Body of pancreas (tissue), 4 donors: ENCODE data around the gene ZFX. TPM values are rescaled to one million over a fixed set of nuclear protein-coding genes. Genes with fewer than 3 reads are reported as not detected.

Source experiments
- ATAC-seq: fragments of 150-250 bp; one replicate; pipeline ENCODE4 v1.9.1; 2016
- DNase-seq, 4 donors: peaks; one replicate each; pipeline ENCODE4 v3.0.0-alpha.2; 2019
- H3K27ac ChIP-seq, 4 donors: fragments of 200-600 bp; sonication (generic); 1 replicate in 3 of 4; 2 replicates in 1 of 4; pipeline versions ENCODE4 v1.5.1 to v1.6.1; 2016 to 2019; ENCODE audit warnings: mild to moderate bottlenecking in 1 of 4, mixed read lengths in 1 of 4, moderate library complexity in 1 of 4
- H3K27me3 ChIP-seq, 2 donors: fragments of 200-600 bp; sonication (generic); one replicate each; pipeline ENCODE4 v1.6.0; 2016; ENCODE audit warnings: mild to moderate bottlenecking in 1 of 2
- H3K36me3 ChIP-seq, 2 donors: fragments of 200-600 bp; sonication (generic); replicated peaks in 1 of 2; 2 replicates each; pipeline ENCODE4 v1.5.1; 2016; ENCODE audit warnings: low read depth in 2 of 2; ENCODE audit not compliant: insufficient read depth in 1 of 2
- H3K4me1 ChIP-seq: fragments of 200-600 bp; sonication (generic); one replicate; pipeline ENCODE4 v1.6.0; 2016
- H3K4me3 ChIP-seq, 2 donors: fragments of 200-600 bp; sonication (generic); 1 replicate in 1 of 2; 2 replicates in 1 of 2; pipeline ENCODE4 v1.5.1; 2016 to 2019
- H3K9me3 ChIP-seq, 3 donors: fragments of 200-600 bp; sonication (generic); 1 replicate in 2 of 3; 2 replicates in 1 of 3; pipeline ENCODE4 v1.5.1; 2016
- CTCF ChIP-seq, 7 experiments: fragments of 450-650 bp in 4 of 7; fragments of 200-600 bp in 3 of 7; sonication (generic) in 3 of 7; IDR thresholded peaks; one replicate each; pipeline ENCODE4 v1.5.1; 2016 to 2019; ENCODE audit warnings: antibody characterized with exemption in 7 of 7
- POLR2A ChIP-seq, 3 donors: fragments of 450-650 bp; IDR thresholded peaks; one replicate each; pipeline ENCODE4 v1.6.1; 2016; ENCODE audit warnings: antibody characterized with exemption in 3 of 3, mild to moderate bottlenecking in 2 of 3
- whole genome bisulfite sequencing, 2 donors: methylation state at CpG; one replicate each; pipeline ENCODE4 v1.1.5; 2017; 5-methylcytosine and 5-hydroxymethylcytosine counted together
- intact Hi-C: fragments of 100-400 bp; cut with DNase I; formaldehyde crosslinking; loops from one replicate; pipeline ENCODE4 v1.15.1; 2023
- total RNA-seq, 2 donors: library from RNA; depleted of rRNA; stranded (reverse); fragments of >200 nt; gene quantifications; one replicate each; pipeline ENCODE4 v1.1.0, GENCODE V29; 2016

The ZFX gene
- total RNA-seq, 2 donors from 2014 or later, result 23.4 to 28.3 TPM

- intact Hi-C loops, result no loop called here
Observed at GRCh38 chrX:24214568-24214967, 65.0 kb downstream of the ZFX start.

GRCh38 chrX:24215272-24215671 is 65.7 kb downstream of the ZFX start:
- no peaks in the 10 kb centered on the region for H3K9me3 ChIP-seq
- H3K36me3 ChIP-seq, result peaks cover 0 to 3% of the 10 kb centered on the region in 2 donors
- WGBS, 2 donors, result 83 to 84% methylated on average over 2 of the region's 2 CpGs
- TF ChIP-seq POLR2A (IDR thresholded peaks at IDR 0.05), result no peak
- no peak for TF ChIP-seq CTCF (IDR thresholded peaks at IDR 0.05)
- no peaks in the 10 kb centered on the region for H3K27me3 ChIP-seq
- no peak for DNase-seq
- ATAC-seq, result no peak
- intact Hi-C loops, result no loop called here
- H3K27ac ChIP-seq, result no peak overlapping the region
- H3K4me3 ChIP-seq, result no peak overlapping the region
- H3K4me1 ChIP-seq, result no peaks in the 10 kb centered on the region

More at GRCh38 chrX:24214568-24214967, 65.0 kb downstream of the ZFX start:
- H3K36me3 ChIP-seq, result peaks cover 0 to 3% of the 10 kb centered on the region in 2 donors
- no peaks in the 10 kb centered on the region for H3K9me3 ChIP-seq
- H3K27ac ChIP-seq, result no peak overlapping the region
- ATAC-seq, result no peak
- TF ChIP-seq POLR2A (IDR thresholded peaks at IDR 0.05) (no peak), CTCF (IDR thresholded peaks at IDR 0.05) (no peak)
- no peaks in the 10 kb centered on the region for H3K4me1 ChIP-seq
- no peak overlapping the region for H3K4me3 ChIP-seq
- H3K27me3 ChIP-seq, result no peaks in the 10 kb centered on the region
- no peak for DNase-seq
- WGBS, 2 donors, result 91 to 94% methylated on average over 4 of the region's 4 CpGs

- H3K36me3 ChIP-seq, result no peaks in the 10 kb centered on the region
- TF ChIP-seq CTCF (IDR thresholded peaks at IDR 0.05) (no peak), POLR2A (IDR thresholded peaks at IDR 0.05) (no peak)
- no peak overlapping the region for H3K27ac ChIP-seq
- no peak for DNase-seq
- no peak for ATAC-seq
- intact Hi-C loops, result no loop called here
- no peaks in the 10 kb centered on the region for H3K27me3 ChIP-seq
- no peaks in the 10 kb centered on the region for H3K4me1 ChIP-seq
- WGBS, 2 donors, result 86 to 90% methylated on average over 4 of the region's 4 CpGs
- no peak overlapping the region for H3K4me3 ChIP-seq
- H3K9me3 ChIP-seq, result no peaks in the 10 kb centered on the region
Observed at GRCh38 chrX:24216037-24216436, 66.5 kb downstream of the ZFX start.

- no peak for ATAC-seq
- 100% methylated on average over 1 of the region's 1 CpG for WGBS, 2 donors
Observed at GRCh38 chrX:24216827-24217226, 67.3 kb downstream of the ZFX start.

More at GRCh38 chrX:24216827-24217226, 67.3 kb downstream of the ZFX start:
- DNase-seq, result no peak
- no peak overlapping the region for H3K4me3 ChIP-seq
- H3K27ac ChIP-seq, result no peak overlapping the region
- H3K4me1 ChIP-seq, result no peaks in the 10 kb centered on the region
- H3K9me3 ChIP-seq, result no peaks in the 10 kb centered on the region
- no peaks in the 10 kb centered on the region for H3K36me3 ChIP-seq
- no peaks in the 10 kb centered on the region for H3K27me3 ChIP-seq
- no peak for TF ChIP-seq POLR2A (IDR thresholded peaks at IDR 0.05)
- TF ChIP-seq CTCF (IDR thresholded peaks at IDR 0.05), result no peak
- intact Hi-C loops, result no loop called here
